AG04449 (cell line): Measurements from ENCODE around the gene CCL28.

ENCODE experiments used
- CTCF ChIA-PET: fragments of 350-600 bp; formaldehyde crosslinking; extraction: SDS; loops from one replicate; lab custom pipeline; 2021; ENCODE audit warnings: antibody characterized with exemption; lab: Yijun Ruan, JAX
- POLR2A ChIA-PET: fragments of 400-600, 350-600 bp; formaldehyde crosslinking; extraction: SDS; loops from one replicate; lab custom pipeline; 2020; ENCODE audit warnings: antibody characterized with exemption, inconsistent platforms; lab: Yijun Ruan, JAX
- DNase-seq: peaks from one replicate; pipeline ENCODE4 v3.0.0-alpha.2; 2010; ENCODE audit warnings: low read depth, low spot score
- H3K4me3 ChIP-seq: 2 replicates; pipeline ENCODE4 v1.5.1; 2011; ENCODE audit warnings: low read depth, mild to moderate bottlenecking, control low read depth, low read length
- TF ChIP-seq, protein P1 (sequence below): IDR thresholded peaks from one replicate; pipeline ENCODE4 v1.5.1; 2011; ENCODE audit warnings: mild to moderate bottlenecking, moderate library complexity, low read length, control low read depth, inconsistent platforms; ENCODE audit not compliant: insufficient read depth; ENCODE audit errors: missing control alignments

The CCL28 gene

GRCh38 chr5:43354774-43355173 is 57.4 kb downstream of the CCL28 start:
- CTCF ChIA-PET, result no interaction called here
- POLR2A ChIA-PET, result no interaction called here
- H3K4me3 ChIP-seq, result no peak overlapping the region
- TF ChIP-seq, protein P1, sequence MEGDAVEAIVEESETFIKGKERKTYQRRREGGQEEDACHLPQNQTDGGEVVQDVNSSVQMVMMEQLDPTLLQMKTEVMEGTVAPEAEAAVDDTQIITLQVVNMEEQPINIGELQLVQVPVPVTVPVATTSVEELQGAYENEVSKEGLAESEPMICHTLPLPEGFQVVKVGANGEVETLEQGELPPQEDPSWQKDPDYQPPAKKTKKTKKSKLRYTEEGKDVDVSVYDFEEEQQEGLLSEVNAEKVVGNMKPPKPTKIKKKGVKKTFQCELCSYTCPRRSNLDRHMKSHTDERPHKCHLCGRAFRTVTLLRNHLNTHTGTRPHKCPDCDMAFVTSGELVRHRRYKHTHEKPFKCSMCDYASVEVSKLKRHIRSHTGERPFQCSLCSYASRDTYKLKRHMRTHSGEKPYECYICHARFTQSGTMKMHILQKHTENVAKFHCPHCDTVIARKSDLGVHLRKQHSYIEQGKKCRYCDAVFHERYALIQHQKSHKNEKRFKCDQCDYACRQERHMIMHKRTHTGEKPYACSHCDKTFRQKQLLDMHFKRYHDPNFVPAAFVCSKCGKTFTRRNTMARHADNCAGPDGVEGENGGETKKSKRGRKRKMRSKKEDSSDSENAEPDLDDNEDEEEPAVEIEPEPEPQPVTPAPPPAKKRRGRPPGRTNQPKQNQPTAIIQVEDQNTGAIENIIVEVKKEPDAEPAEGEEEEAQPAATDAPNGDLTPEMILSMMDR, result no peak
- no peak for DNase-seq

DNA sequence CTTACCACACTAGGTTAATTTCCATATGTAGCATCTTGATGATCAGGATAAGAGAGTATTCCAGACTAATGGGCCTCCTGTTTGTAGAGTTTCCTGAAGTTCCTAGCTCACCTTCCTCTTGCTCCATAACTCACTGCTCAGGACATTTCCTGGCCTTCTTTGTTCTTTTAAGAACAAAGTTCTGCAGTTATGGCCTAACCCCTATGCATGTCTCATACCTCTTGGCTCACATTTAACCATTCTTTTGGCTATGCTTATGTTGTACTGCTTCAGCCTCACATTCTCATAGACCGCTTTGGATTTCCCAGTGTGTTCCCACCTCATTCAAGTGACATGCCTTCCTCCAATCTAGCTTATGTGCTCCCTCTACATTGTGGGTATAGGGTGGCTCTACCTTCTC is 58.5 kb downstream of the CCL28 start:
- no peak overlapping the region for H3K4me3 ChIP-seq
- CTCF ChIA-PET, result no interaction called here
- no peak for DNase-seq
- TF ChIP-seq, protein P1, result no peak
- POLR2A ChIA-PET, result no interaction called here

- no peak for DNase-seq
- H3K4me3 ChIP-seq, result no peak overlapping the region
- ChIA-PET CTCF (no interaction called here), POLR2A (no interaction called here)
- TF ChIP-seq, protein P1, result no peak
Measured at GRCh38 chr5:43352915-43353314, 59.3 kb downstream of the CCL28 start.

DNA sequence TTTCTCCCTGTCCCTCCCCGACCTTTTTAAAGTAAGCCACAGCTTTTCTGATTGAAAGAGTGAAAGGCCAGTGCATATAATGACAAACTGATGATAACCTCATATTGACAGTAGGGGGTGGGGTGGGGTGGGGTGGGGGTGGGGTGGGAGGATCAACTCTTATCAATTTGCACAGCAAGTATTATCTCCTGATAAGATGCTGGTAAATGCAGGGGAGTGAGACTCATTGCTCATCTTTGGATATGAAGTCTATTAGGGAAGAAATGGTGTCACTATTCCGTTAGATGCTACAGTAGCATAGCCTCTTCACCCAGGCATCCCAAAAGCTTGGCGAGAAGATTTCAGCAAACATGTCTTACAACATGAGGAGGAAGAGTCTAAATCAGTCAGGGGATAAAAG is 60.1 kb downstream of the CCL28 start:
- DNase-seq, result no peak
- CTCF ChIA-PET, result no interaction called here
- TF ChIP-seq, protein P1, result no peak
- POLR2A ChIA-PET, result no interaction called here
- H3K4me3 ChIP-seq, result no peak overlapping the region

DNA sequence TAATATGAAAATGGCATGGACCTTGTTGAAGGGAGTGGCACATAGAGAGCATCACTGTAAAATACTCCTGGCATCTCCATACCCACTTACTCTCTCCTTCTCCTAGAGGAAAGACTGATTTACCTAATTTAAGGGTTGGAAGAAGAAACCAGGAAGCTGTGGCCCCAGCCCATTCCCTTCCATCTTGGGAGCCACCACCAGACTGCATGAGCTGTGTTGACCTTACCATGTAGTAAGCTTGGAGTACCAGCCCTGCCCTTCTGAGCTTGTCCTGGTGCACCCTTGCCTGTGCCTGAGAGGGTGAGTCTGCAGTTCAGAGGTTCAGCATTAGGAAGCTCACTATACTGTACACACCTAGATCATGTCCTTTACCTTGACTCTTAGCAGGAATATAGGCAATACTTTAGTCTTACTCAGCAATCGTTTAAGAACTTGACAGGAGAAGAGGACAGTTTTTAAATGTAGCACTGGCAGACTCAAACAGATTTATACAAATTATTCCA is 63.3 kb downstream of the CCL28 start:
- no peak overlapping the region for H3K4me3 ChIP-seq
- no peak for DNase-seq
- TF ChIP-seq, protein P1, result no peak
- POLR2A ChIA-PET, result no interaction called here
- CTCF ChIA-PET, result no interaction called here

DNA sequence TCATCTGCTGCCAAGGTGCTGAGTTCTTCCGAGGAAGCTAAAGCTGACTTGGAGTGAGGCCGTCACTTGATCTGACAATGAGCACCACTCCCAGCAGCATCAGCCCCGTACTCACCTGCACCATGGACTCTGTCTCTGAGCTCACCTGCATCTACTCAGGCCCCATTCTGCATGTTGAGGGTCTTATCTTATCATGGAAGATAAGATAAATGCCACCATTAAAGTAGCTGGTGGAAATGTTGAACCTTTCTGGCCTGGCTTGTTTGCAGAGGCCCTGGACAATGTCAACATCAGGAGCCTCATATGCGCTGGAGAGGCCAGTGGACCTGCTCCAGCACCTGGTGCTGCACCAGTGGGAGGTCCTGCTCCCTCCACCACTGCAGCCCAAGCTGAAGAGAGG is 64.0 kb downstream of the CCL28 start:
- POLR2A ChIA-PET, result no interaction called here
- no peak overlapping the region for H3K4me3 ChIP-seq
- CTCF ChIA-PET, result no interaction called here
- no peak for DNase-seq
- TF ChIP-seq, protein P1, result no peak
